Ovary (tissue), 9 donors: ENCODE measurements around the gene ARSG. TPM values are rescaled to one million over a fixed set of nuclear protein-coding genes. Genes with fewer than 3 reads are reported as not detected.

ENCODE experiments used
- DNase-seq, 5 donors: peaks; one replicate each; pipeline ENCODE4 v3.0.0-alpha.2; 2019 to 2020
- H3K27ac ChIP-seq, 2 donors: fragments of 200-600 bp; one replicate each; pipeline versions ENCODE4 v1.5.1 to v1.8.0; 2019 to 2022
- H3K27me3 ChIP-seq: fragments of 200-600 bp; one replicate; pipeline ENCODE4 v1.8.0; 2022
- H3K36me3 ChIP-seq: fragments of 200-600 bp; sonication (generic); one replicate; pipeline ENCODE4 v1.5.1; 2019
- H3K4me1 ChIP-seq: one replicate; pipeline ENCODE4 v1.8.1; 2013; ENCODE audit warnings: mild to moderate bottlenecking, moderate library complexity; ENCODE audit not compliant: insufficient read depth
- H3K4me3 ChIP-seq: fragments of 200-600 bp; sonication (generic); one replicate; pipeline ENCODE4 v1.5.1; 2017
- H3K9me3 ChIP-seq, 2 donors: fragments of 200-600 bp in 1 of 2; sonication (generic) in 1 of 2; one replicate each; pipeline versions ENCODE4 v1.5.1 to v1.8.1; 2013 to 2019; ENCODE audit warnings: mild to moderate bottlenecking in 1 of 2, moderate library complexity in 1 of 2
- EP300 ChIP-seq: sonication (generic); formaldehyde crosslinking; IDR thresholded peaks from one replicate; pipeline ENCODE4 v1.6.1; 2017; ENCODE audit warnings: antibody characterized with exemption
- POLR2A ChIP-seq: fragments of 450-650 bp; IDR thresholded peaks from one replicate; pipeline ENCODE4 v1.6.1; 2017; ENCODE audit warnings: antibody characterized with exemption, mild to moderate bottlenecking, moderate library complexity
- WGBS, 3 donors: extraction: QIAGEN DNeasy Blood & Tissue Kit in 1 of 3; methylation state at CpG; one replicate each; pipeline versions ENCODE4 v1.1.5 to v1.1.7; 2013 to 2017; 5-methylcytosine and 5-hydroxymethylcytosine counted together
- intact Hi-C, 4 donors: fragments of 100-400 bp; cut with DNase I; formaldehyde crosslinking; loops; one replicate each; pipeline versions ENCODE4 v1.11.0 to v1.15.1; 2022 to 2023
- polyA plus RNA-seq, 2 donors: library from polyadenylated mRNA; stranded (reverse); fragments of 200-250 nt in 1 of 2; fragments of 350-450 nt in 1 of 2; fragmentation: Illumina TruSeq in 1 of 2; extraction: RNeasy Lipid Tissue Mini Kit (QIAGEN cat#74804) in 1 of 2; gene quantifications; one replicate each; pipeline ENCODE4 v1.2.3, GENCODE V29; 2013 to 2014
- total RNA-seq, 7 donors: library from RNA; depleted of rRNA in 2 of 7; stranded (reverse); fragments of >200 nt in 2 of 7; fragmentation: NEBNext Ultra II Directional in 3 of 7; extraction: Animal tissue kit (Norgen Biotek cat#: 25700) in 3 of 7; gene quantifications; one replicate each; pipeline versions ENCODE4 v1.1.0 to v1.2.4, GENCODE V29; 2016 to 2023
- TF ChIP-seq, protein P1 (sequence below), 3 donors: fragments of 450-650 bp in 2 of 3; fragments of 200-600 bp in 1 of 3; IDR thresholded peaks; one replicate each; pipeline versions ENCODE4 v1.5.1 to v1.8.0; 2016 to 2022; ENCODE audit warnings: antibody characterized with exemption in 3 of 3, mild to moderate bottlenecking in 1 of 3
- donor health status: DM: no; HTN: no; CAD: no; lungs with moderate emphysema.
- donor health status: DM: no; HTN: no; CAD: no.
- donor health status: Bipolar disorder and iron deficiency.
- donor health status: DM: yes; HTN: yes; CAD: no.
- donor health status: DM: no; HTN: no; CAD: no.
- donor health status: DM: yes; HTN: yes; CAD: no.

ARSG gene
- total and polyA plus RNA-seq, 9 donors = 5.2 to 19.8 (median 11.1) TPM

DNA sequence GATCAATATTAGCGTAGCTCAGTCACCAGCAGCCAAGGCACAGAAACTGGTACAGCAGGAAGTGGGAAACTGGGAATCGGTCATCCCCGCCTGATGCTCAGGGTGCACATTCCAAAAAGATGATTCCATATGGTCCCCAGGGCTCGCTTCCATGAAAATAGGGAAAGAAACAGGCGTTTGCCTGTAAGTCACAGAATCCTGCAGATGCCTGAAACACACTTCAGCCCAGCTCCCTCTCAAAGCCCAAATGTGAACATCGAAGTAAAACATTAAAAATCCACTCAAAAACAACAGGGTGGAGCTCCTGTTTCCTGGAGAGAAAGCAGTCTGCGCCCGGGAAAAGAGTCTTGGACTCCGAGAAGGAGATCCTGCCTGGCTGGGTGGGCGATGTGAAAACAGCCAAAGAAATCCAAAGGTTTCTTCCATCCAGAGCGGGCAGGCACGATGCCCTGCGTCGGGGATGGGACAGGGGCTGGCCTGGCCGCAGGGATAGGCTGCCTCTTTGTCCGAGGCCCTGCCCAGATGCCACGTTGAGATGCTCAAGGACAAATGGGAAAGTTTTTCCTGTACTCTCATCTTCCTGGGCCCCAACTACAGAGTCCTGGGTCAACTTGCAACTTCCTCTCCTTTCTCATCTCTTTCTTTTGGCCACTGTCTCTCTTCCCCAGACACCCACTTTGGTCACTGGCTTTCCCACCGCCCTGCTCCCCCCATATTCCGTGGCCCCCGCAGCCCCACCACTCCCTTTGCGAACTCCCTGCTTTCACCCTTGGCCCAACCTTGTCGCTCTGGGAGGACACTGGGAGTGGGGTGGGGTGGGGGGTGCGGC lies 165.3 kb downstream of the ARSG start:
- 2 to 6% (median 3%) methylated on average over 23 of the region's 23 CpGs for WGBS, 3 donors
- Histone ChIP-seq H3K9me3 (no peaks in the 10 kb centered on the region), H3K4me1 (peaks cover 4% of the 10 kb centered on the region), H3K4me3 (peak overlapping the region; percentile 78), H3K27ac (peak overlapping the region; percentile 69 to 70), H3K36me3 (no peaks in the 10 kb centered on the region), H3K27me3 (no peaks in the 10 kb centered on the region)
- no peak for TF ChIP-seq EP300
- TF ChIP-seq, protein P1, sequence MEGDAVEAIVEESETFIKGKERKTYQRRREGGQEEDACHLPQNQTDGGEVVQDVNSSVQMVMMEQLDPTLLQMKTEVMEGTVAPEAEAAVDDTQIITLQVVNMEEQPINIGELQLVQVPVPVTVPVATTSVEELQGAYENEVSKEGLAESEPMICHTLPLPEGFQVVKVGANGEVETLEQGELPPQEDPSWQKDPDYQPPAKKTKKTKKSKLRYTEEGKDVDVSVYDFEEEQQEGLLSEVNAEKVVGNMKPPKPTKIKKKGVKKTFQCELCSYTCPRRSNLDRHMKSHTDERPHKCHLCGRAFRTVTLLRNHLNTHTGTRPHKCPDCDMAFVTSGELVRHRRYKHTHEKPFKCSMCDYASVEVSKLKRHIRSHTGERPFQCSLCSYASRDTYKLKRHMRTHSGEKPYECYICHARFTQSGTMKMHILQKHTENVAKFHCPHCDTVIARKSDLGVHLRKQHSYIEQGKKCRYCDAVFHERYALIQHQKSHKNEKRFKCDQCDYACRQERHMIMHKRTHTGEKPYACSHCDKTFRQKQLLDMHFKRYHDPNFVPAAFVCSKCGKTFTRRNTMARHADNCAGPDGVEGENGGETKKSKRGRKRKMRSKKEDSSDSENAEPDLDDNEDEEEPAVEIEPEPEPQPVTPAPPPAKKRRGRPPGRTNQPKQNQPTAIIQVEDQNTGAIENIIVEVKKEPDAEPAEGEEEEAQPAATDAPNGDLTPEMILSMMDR (IDR thresholded peaks at IDR 0.05) = peak in 1 of 3 donors; percentile 7
- TF ChIP-seq POLR2A = peak; percentile 43
- intact Hi-C loops = loop anchor here in 1 of 4 donors (5.0 kb wide), 1 partner anchor 56 kb away; the partner anchor contains the start of gene PRKAR1A
- DNase-seq = peak; percentile 71 to 81 (median 76)

DNA sequence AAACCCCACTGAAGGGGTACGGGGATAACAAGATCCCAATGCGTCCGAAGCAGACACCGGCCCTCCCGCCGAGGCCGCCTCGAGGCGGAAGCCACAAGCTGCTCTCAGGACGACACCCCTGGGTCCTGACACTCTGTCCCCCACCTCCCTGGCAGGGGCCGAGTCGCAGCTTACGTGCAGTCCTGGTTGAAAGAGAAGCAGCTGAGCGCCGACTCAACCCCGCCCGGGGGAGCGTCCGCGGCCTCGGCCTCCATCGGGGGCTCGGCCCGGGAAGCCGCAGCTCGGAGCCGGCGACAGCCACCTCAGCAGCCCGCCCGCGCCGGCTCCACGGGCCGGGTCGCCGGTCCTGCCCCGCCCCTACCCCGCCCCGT lies 165.9 kb downstream of the ARSG start, which contains the start of gene WIPI1:
TSS of gene WIPI1 (minus strand) at position 329 of the 371 bp plus-strand sequence. CDS start at position 254, 75 bp downstream.
- Histone ChIP-seq H3K4me1 (peaks cover 4% of the 10 kb centered on the region), H3K27me3 (no peaks in the 10 kb centered on the region), H3K4me3 (peak within 1 kb of the TSS; percentile 78), H3K9me3 (no peaks in the 10 kb centered on the region), H3K27ac (peak within 1 kb of the TSS; percentile 69 to 70), H3K36me3 (no peaks in the 10 kb centered on the region)
- peak; percentile 61 to 78 (median 76) for DNase-seq
- intact Hi-C loops = loop anchor here in 1 of 4 donors (5.0 kb wide), 1 partner anchor 55 kb away; the partner anchor contains the start of gene PRKAR1A
- WGBS, 3 donors = 0 to 3% (median 2%) methylated on average over 13 to 38 of the region's 39 CpGs
- peak; percentile 38 for TF ChIP-seq POLR2A
- TF ChIP-seq, protein P1 (IDR thresholded peaks at IDR 0.05) = no peak
- TF ChIP-seq EP300 = no peak

DNA sequence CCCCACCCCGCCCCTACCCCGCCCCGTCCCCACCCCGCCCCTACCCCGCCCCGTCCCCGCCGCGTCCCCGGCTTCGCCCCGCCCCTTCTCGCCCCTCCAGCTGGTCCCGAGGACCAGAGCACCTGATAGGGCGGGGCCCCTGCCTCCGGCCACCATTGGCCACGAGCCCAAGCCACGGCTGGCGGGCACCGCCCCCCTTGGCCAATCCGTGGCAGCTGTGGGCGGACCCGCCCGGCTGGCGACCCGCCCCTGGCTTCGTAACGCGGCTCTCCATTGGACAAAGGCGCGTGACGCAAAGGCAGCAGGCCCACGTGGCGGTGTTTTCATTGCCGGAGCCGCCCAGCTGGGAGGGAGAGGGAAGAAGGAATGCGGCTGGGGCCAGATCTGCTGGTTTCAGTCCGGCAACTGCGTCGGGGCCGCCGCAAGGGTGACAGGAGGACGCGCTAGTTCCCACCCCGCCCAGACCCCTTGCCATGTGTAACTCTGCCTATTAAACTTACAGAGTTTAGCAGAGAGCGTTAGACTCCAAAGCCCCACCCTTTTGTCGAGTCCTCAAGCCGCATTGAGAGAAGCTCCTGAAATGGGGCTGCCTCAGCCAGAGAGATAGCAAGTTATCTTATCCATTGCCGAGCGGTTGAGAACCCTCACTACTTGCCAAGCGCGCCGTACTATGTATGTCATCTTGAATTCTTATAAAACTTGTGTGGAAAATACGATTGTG lies 166.4 kb downstream of the ARSG start:
- TF ChIP-seq EP300 (peak; percentile 80), POLR2A (peak; percentile 75)
- TF ChIP-seq, protein P1 (IDR thresholded peaks at IDR 0.05) = peak in 1 of 3 donors; percentile 18
- WGBS, 3 donors = 0 to 2% (median 0%) methylated on average over 22 to 54 of the region's 54 CpGs
- intact Hi-C loops = loop anchor here in 1 of 4 donors (5.0 kb wide), 1 partner anchor 55 kb away; the partner anchor contains the start of gene PRKAR1A
- Histone ChIP-seq H3K36me3 (no peaks in the 10 kb centered on the region), H3K4me1 (peaks cover 4% of the 10 kb centered on the region), H3K4me3 (peak overlapping the region; percentile 78), H3K9me3 (no peaks in the 10 kb centered on the region), H3K27me3 (no peaks in the 10 kb centered on the region), H3K27ac (peak overlapping the region in 1 of 2 donors; percentile 69)
- peak; percentile 99 to 100 (median 99) for DNase-seq
